Panc1 (cell line): ENCODE measurements around the gene FAM83E.

ENCODE experiments used
- CTCF ChIP-seq: fragments of 450-650 bp; IDR thresholded peaks from 2 replicates; pipeline ENCODE4 v1.5.1; 2017; ENCODE audit warnings: mild to moderate bottlenecking
- REST ChIP-seq, 2 experiments: IDR thresholded peaks; 2 replicates each; pipeline ENCODE4 v1.6.1; 2011 to 2012; ENCODE audit warnings: low read depth in 2 of 2, control low read depth in 1 of 2, low read length in 1 of 2, mild to moderate bottlenecking in 1 of 2, moderate library complexity in 1 of 2; ENCODE audit not compliant: insufficient read depth in 1 of 2
- TCF7L2 ChIP-seq: IDR thresholded peaks from 2 replicates; pipeline ENCODE4 v1.6.1; 2011; ENCODE audit warnings: mild to moderate bottlenecking, low read depth, low read length, inconsistent platforms

GRCh38 chr19:48613852-48614435, 932 bp downstream of the FAM83E start:
- TF ChIP-seq REST (IDR thresholded peaks at IDR 0.05; ENCODE audit: insufficient read depth in 1 of 2, low read depth in 2 of 2, low read length in 1 of 2) (no peak), TCF7L2 (no peak), CTCF (no peak)
